HepG2 (cell line): ENCODE results near the gene CKS2. TPM values are rescaled to one million over a fixed set of nuclear protein-coding genes. Genes with fewer than 3 reads are reported as not detected.

Experiments used
- BATF2 ChIP-seq: sonication (generic); formaldehyde crosslinking; IDR thresholded peaks from 2 replicates; pipeline ENCODE4 v1.8.0; 2022; ENCODE audit warnings: mild to moderate bottlenecking, missing genetic modification reagents, moderate library complexity
- BCL6 ChIP-seq: IDR thresholded peaks from 2 replicates; pipeline ENCODE4 v1.6.1; 2016; ENCODE audit warnings: missing genetic modification reagents, missing compliant biosample characterization
- DDIT3 ChIP-seq: sonication (generic); formaldehyde crosslinking; IDR thresholded peaks from 2 replicates; pipeline ENCODE4 v1.4.0; 2020; ENCODE audit warnings: mild to moderate bottlenecking, missing genetic modification reagents
- E2F2 ChIP-seq: sonication (generic); formaldehyde crosslinking; IDR thresholded peaks from 2 replicates; pipeline ENCODE4 v1.4.0; 2020; ENCODE audit warnings: missing genetic modification reagents, borderline replicate concordance
- FOSL1 ChIP-seq: sonication (generic); formaldehyde crosslinking; IDR thresholded peaks from 2 replicates; pipeline ENCODE4 v1.9.0; 2021; ENCODE audit warnings: missing genetic modification reagents, borderline replicate concordance
- ISL2 ChIP-seq: sonication (generic); formaldehyde crosslinking; IDR thresholded peaks from 2 replicates; pipeline ENCODE4 v1.5.0; 2020; ENCODE audit warnings: missing genetic modification reagents
- KLF12 ChIP-seq: sonication (generic); formaldehyde crosslinking; IDR thresholded peaks from 2 replicates; pipeline ENCODE4 v1.4.0; 2020; ENCODE audit warnings: missing genetic modification reagents, borderline replicate concordance
- KLF13 ChIP-seq: sonication (generic); formaldehyde crosslinking; IDR thresholded peaks from 2 replicates; pipeline ENCODE4 v1.4.0; 2020; ENCODE audit warnings: mild to moderate bottlenecking, missing genetic modification reagents
- KLF9 ChIP-seq: IDR thresholded peaks from 2 replicates; pipeline ENCODE4 v1.6.1; 2016; ENCODE audit warnings: low read depth
- MYPOP ChIP-seq: sonication (generic); formaldehyde crosslinking; IDR thresholded peaks from 2 replicates; pipeline ENCODE4 v1.8.1; 2023; ENCODE audit warnings: mild to moderate bottlenecking, moderate library complexity, missing genetic modification reagents
- PREB ChIP-seq: sonication (generic); formaldehyde crosslinking; IDR thresholded peaks from 2 replicates; pipeline ENCODE4 v1.4.0; 2020; ENCODE audit warnings: missing genetic modification reagents
- PRMT3 ChIP-seq: sonication (generic); formaldehyde crosslinking; IDR thresholded peaks from 2 replicates; pipeline ENCODE4 v1.8.1; 2022; ENCODE audit warnings: low read depth, mild to moderate bottlenecking, moderate library complexity, missing genetic modification reagents, borderline replicate concordance
- PRPF4 ChIP-seq: fragments of 200-400 bp; formaldehyde crosslinking; IDR thresholded peaks from 2 replicates; pipeline ENCODE4 v1.6.1; 2016; ENCODE audit warnings: low read length, low read depth; ENCODE audit not compliant: poor library complexity, severe bottlenecking
- SAFB2 ChIP-seq: sonication (generic); formaldehyde crosslinking; IDR thresholded peaks from 2 replicates; pipeline ENCODE4 v1.5.1; 2020; ENCODE audit warnings: missing genetic modification reagents, low read depth, mild to moderate bottlenecking, borderline replicate concordance
- SIN3A ChIP-seq: IDR thresholded peaks from 2 replicates; pipeline ENCODE4 v1.6.1; 2011; ENCODE audit warnings: low read depth, mild to moderate bottlenecking, control low read depth, low read length, borderline replicate concordance
- SRY ChIP-seq: sonication (generic); formaldehyde crosslinking; IDR thresholded peaks from 2 replicates; pipeline ENCODE4 v1.8.0; 2022; ENCODE audit warnings: mild to moderate bottlenecking, missing genetic modification reagents
- TAF15 ChIP-seq: fragments of 200-400 bp; formaldehyde crosslinking; IDR thresholded peaks from one replicate; pipeline ENCODE4 v1.6.1; 2018; ENCODE audit warnings: mild to moderate bottlenecking, low read depth, low read length; ENCODE audit not compliant: poor library complexity, severe bottlenecking
- ZGPAT ChIP-seq: IDR thresholded peaks from 2 replicates; pipeline ENCODE4 v1.6.1; 2016; ENCODE audit warnings: mild to moderate bottlenecking
- ZNF569 ChIP-seq: sonication (generic); formaldehyde crosslinking; IDR thresholded peaks from 2 replicates; pipeline ENCODE4 v1.5.0; 2020; ENCODE audit warnings: mild to moderate bottlenecking, missing genetic modification reagents, moderate library complexity, borderline replicate concordance
- ZNF576 ChIP-seq: sonication (generic); formaldehyde crosslinking; IDR thresholded peaks from 2 replicates; pipeline ENCODE4 v1.4.0; 2020; ENCODE audit warnings: mild to moderate bottlenecking, missing genetic modification reagents
- ZNF850 ChIP-seq: sonication (generic); formaldehyde crosslinking; conservative IDR thresholded peaks from 2 replicates; pipeline ENCODE4 v1.9.0; 2021; ENCODE audit warnings: mild to moderate bottlenecking, missing genetic modification reagents
- ZSCAN21 ChIP-seq: sonication (generic); formaldehyde crosslinking; IDR thresholded peaks from 2 replicates; pipeline ENCODE4 v1.8.0; 2022; ENCODE audit warnings: mild to moderate bottlenecking, missing genetic modification reagents, moderate library complexity, borderline replicate concordance
- ZSCAN9 ChIP-seq: IDR thresholded peaks from 2 replicates; pipeline ENCODE4 v1.6.1; 2016; ENCODE audit warnings: borderline replicate concordance
- polyA plus RNA-seq, 8 experiments: library from polyadenylated mRNA; depleted of rRNA in 3 of 8; stranded (reverse) in 7 of 8; unstranded in 1 of 8; fragments of >200 nt; fragmentation: Illumina TruSeq in 4 of 8; extraction: Trizol in 4 of 8; gene quantifications; 2 replicates each; pipeline versions ENCODE4 v1.2.1 to v1.2.3, GENCODE V29; 2011 to 2016; ENCODE audit warnings: low read depth in 4 of 8, missing spikeins in 1 of 8, mixed read lengths in 1 of 8; ENCODE audit not compliant: insufficient read depth in 1 of 8
- total RNA-seq, 5 experiments: library from RNA; depleted of rRNA; stranded (reverse); fragments of >200 nt; fragmentation: Illumina TruSeq; extraction: Trizol; gene quantifications; 2 replicates each; pipeline ENCODE4 v1.2.3, GENCODE V29; 2016; ENCODE audit warnings: low read depth in 1 of 5

The CKS2 gene
- total and polyA plus RNA-seq, 2 of the 13 experiments (the other 11 are each of a cell fraction or from before 2014, with no cell fraction given), result 251 to 317 TPM

GRCh38 chr9:89350988-89351557 is 40.1 kb downstream of the CKS2 start (continued):
- peak; percentile 88 for TF ChIP-seq ZGPAT
- no peak for TF ChIP-seq SIN3A
- TF ChIP-seq PREB (CRISPR knock-in tag), result no peak
- peak; percentile 58; the same call in 1 of the 2 replicates for TF ChIP-seq FOSL1
- no peak for TF ChIP-seq ZNF576
- no peak for TF ChIP-seq PRMT3 (CRISPR knock-in tag)
- peak; percentile 82 for TF ChIP-seq ZSCAN9 (CRISPR knock-in tag)
- TF ChIP-seq E2F2 (CRISPR knock-in tag), result no peak
- TF ChIP-seq SRY (CRISPR knock-in tag), result no peak
- TF ChIP-seq PRPF4, result no peak
- no peak; the same call in none of the 2 replicates for TF ChIP-seq ISL2 (CRISPR knock-in tag)
- TF ChIP-seq KLF13 (CRISPR knock-in tag), result no peak
- TF ChIP-seq DDIT3 (CRISPR knock-in tag), result no peak
- no peak; the same call in 1 of the 2 replicates for TF ChIP-seq ZSCAN21 (CRISPR knock-in tag)
- TF ChIP-seq ZNF850 (CRISPR knock-in tag), result no peak
- TF ChIP-seq SAFB2 (CRISPR knock-in tag), result no peak
- peak; percentile 82 for TF ChIP-seq BCL6
- TF ChIP-seq KLF12 (CRISPR knock-in tag), result no peak
- TF ChIP-seq TAF15, result no peak
- no peak for TF ChIP-seq BATF2 (CRISPR knock-in tag)
- no peak for TF ChIP-seq KLF9 (CRISPR knock-in tag)
- peak; percentile 51; the same call in 1 of the 2 replicates for TF ChIP-seq MYPOP (CRISPR knock-in tag)
- TF ChIP-seq ZNF569, result no peak
